NCI-H1930 (cell line): ENCODE data around the gene EQTN.
"Not testable (repeated sequence)": the region's sequence is repeated elsewhere in the genome, so short reads cannot be mapped to it uniquely, and the experiment has no call there.

Experiments
- DNase-seq, 2 experiments: peaks; one replicate each; lab custom pipeline; 2025; lab: John Stamatoyannopoulos, UW

The EQTN gene

DNA sequence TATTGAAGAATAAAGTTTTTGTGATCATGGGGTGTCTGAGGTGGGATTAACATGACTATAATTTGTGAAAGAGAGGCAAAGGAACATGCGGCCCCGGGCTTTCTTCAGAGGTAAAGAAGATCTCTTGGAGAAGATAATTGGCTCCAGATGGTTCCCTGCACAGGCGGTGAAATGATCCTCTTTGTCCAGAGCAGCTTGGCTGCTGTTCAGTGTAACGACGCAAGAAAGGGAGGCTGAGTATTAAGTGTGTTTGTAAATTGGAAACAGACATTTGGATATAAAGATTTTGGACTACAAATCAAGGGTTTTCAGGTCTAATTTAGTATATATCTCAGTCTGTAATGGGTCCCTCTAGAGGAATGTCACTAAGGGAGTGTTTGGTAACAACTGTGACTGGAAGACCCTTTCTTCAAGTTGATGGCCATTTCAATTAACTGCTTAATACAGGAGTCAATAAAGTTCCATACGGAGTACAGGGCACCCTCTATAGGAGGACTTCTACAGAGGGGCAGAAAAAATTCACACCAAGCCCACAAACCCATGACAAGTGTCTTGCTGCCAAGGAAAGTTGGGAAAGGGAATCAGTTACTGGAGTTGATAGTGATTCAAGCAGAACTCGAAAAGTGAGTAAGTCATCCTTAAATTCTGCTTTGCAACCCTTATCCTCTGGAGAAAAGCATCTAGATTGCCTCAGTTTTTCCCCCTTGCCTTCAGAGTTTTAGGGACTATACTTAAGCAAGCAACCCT lies 4.1 kb downstream of the EQTN start:
- no peak for DNase-seq

DNA sequence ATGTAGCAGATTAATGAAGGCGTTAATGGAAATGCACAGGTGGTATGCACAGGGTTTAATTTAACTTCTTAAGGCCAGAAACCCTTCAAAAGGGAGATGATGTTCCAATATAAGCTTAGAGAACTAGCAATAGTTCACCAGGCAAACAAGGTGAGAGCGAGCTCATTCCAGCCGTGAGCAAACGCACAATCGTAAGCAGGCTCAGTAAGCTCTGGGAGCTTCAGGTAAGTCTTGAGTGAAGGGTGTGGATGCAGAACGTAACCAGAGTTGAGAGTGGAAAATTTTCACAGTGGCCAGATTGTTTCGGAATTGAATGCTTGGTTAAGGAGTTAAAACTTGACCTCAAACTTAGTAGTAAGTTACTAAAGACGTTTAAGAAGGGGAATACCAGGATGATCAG lies 5.7 kb downstream of the EQTN start:
- no peak for DNase-seq

DNA sequence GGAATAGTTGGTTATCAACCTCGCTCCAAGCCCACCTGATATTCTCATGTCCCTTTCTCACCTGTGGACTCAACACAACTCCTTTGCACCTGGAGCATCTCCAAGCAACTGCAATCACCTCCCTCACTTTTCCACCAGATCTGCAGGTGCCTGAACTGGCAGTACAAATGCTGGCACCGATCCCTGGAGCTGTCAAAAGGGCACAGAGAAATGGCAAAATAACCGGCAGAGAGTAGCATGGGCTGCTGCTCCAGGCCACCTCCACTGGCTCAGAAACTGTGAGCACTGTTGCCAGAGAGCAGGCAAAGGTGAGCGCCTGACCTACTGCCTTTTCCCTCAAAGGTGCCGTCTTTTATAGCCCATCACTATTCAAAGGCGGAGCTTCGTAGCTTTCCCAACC lies 14.7 kb downstream of the EQTN start:
- DNase-seq, result no peak

DNA sequence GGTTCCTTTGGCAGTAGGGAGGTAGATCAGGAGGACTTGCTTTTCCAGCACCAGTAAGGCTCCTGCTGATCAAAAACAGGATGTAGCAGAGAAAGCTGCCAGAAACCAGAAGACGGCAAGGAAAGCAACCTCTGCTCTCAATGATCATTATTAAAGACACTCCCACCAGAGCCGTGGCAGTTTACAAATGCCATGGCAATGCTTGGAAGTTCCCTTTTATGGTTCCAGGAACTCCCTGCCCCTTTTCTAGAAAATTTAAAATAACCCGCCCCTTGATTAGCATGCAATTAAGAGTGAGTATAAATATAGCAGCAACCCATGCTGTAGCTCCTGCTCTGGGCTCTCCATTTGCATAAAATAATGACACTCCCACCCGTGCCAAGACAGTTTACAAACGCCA lies 16.1 kb downstream of the EQTN start:
- no peak for DNase-seq

DNA sequence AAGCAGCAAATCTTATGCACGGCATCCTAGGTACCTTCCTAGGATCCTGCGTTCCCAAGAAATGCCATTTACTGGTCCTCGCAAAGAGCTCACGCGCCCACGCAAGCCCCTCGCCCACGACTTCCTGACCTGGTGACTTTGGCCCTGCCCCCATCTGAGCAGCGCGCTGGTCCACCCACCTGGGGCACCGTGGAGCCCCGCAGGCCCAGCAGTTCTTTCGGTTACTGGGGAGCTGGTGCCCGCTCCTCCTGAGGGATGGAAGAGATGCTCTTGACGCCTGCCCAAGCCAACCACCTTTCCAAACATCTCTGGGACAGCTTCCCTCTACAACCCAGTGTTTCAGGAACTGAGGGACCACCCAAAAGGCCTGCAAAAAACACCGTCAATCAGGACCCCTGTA lies 16.7 kb downstream of the EQTN start:
- no peak for DNase-seq

DNA sequence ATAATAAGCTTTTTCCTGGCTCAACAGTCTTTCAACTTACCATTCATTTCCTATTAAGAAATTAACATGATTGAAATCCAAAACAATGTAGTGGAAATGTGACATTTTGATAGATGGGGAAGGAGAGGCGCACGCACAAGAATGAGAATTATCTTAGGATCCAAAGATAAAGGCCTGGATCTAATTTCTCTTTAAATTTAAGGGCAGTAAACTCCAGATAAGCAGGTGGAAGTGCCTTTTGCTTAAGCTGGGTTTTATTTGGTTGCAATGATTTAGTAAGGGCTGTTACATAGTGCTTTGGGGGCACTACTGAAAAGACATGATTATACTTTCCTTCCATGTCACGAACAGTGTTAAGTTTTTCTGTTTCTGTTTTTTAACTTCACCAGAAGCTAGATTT lies 17.3 kb downstream of the EQTN start:
- no peak for DNase-seq

DNA sequence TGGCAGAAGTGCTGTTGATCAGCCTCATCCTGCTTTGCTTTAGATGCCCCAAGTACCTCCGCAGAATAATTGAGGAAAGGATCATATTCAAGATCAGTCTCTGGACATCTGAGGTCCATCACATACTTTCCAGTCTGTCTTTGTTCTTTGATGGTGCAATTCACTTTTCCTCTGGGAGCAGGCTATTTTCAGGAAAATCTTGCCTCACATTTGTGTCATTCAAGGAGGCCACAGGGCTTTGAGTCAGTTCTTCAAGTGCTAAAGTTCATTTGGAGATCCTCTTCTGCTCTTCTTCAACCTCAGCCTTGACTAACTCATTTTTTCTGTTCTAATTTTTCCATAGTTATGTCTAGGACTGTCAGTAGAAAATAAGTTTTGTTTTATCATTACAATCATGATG lies 18.6 kb downstream of the EQTN start:
- no peak for DNase-seq

DNA sequence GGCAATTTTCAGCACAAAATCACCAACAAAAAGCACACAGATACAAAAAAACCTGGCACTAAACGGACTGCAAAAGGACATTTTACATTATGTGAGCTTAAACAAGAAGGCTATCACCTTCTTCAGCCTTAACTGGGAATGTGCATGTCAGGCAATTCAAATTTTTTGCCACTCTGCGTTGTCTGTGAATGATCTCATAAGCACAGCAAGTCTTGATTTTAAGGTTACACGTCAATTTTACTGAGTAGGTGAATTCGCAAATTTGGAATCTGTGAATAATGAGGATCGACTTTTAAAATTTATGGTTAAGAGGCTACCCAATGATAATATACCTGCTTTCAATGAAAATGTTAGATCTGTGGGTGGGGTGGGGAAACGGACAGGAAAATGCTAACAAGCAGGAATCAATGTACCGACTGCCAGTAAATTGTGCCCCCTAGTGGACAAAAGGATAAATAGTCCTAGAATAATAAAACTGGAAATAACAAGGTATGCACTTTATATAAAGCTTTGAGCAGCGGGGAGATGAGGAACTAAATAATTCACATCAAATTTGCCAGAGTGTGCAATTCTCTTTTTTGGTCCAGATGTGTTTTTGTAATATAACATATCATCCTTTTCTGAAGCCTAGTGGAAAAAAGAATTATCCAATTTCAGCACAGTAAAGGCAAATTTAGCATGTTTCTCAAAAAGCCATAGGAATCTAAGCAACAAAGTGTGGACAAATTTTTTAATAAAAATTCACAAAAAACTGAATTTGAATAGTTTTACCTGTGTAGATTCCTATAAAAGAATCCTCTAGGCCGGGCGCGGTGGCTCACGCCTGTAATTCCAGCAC lies 20.5 kb downstream of the EQTN start:
- peak; percentile 9 to 62 for DNase-seq

DNA sequence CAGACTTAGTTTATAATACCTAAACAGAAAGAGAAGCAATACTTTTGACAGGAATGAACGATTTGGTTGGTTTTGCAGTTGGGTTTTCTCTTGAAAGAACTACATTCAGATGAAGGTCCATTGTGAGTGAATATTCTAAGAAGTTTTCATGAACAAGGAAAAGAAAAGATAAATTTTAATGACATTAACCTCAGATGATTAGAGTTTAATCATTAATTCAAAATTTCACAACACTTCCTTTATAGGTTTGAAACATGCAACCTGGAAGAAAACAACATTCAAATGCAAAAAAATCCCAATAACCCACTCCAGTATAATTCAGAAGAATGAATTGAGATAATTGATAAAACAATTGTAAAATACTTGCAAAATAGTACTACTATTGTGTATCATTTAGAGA lies 23.8 kb downstream of the EQTN start:
- no peak for DNase-seq

DNA sequence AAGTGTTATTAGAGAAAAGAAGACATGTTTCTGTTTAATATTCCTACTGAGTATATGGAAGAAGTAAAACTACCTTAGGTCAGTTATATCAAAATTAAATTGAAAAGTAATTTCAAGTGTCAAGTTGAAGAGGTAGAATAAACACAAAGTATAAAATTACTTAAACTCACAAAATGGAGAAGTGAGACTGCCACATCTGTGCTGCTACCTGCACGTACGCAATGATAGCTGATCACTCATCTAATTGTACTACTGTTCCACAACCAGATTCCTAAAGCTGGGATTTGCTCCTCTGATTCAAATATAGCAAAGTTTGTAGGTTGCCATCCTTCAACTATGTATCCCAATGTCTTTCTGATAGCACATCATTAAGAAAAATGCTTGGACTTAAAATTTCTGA lies 24.8 kb downstream of the EQTN start:
- DNase-seq, result no peak

DNA sequence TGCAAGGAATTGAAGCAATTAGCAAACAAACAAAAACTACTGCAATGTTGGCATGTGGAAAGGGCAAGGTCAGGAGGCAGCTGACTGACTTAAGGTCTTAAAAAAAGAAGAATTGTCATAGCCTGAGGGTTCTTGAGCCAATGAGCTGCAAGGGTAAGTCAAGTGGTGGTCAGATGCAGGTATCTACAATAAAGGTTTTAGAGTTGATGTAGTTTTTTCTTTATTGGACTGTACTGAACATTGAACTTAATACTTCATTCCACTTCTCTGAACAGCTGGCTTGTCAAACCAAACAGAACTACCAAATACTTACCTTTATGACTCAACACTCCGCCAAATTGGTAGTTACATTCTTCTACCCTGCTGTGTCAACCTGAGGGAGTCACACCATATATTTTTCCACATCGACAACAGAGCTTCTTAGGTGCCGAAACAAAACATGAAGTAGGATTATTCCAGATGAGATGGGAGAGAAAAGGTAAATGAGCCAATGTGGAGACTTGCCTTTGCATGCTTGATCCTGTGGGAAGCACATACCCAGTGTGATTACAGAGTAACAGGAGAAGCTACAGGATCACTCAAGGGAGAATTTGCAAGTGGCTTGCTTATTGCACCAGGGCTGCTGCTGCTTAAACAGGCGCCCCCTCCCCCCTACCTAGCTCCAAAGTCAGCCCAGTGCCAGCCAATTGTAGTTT lies 35.3 kb downstream of the EQTN start:
- DNase-seq, result no peak

DNA sequence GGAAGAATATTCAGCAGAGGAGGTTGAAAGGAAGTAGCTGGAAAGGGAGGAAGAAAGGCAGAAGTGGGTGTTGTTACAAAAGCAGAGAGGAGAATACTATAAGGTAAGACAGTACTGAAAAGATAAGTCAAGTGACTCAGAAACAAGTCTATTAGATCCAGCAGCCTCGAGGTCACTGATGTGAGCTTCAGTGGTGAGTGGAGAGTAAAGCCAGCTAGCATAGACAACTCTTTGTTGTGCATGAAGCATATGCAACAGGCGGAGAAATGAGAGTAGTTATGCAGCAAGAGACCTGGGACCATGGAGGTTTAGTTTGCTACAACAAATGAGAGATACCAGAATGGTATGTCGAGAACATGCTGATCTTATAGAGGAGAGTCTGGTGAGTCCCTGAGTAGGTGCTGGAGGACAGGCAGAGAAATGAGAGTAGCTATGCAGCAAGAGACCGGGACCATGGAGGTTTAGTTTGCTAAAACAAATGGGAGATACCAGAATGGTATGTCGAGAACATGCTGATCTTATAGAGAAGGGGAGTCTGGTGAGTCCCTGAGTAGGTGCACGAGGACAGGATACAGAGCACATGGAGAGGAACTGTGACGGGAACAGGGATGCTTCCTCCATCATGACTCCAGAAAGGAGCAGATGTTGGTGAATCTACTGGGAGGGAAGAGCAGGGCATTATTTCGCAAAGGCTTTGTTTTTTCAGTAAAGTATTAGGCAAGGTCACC lies 36.0 kb downstream of the EQTN start:
- DNase-seq, result no peak

DNA sequence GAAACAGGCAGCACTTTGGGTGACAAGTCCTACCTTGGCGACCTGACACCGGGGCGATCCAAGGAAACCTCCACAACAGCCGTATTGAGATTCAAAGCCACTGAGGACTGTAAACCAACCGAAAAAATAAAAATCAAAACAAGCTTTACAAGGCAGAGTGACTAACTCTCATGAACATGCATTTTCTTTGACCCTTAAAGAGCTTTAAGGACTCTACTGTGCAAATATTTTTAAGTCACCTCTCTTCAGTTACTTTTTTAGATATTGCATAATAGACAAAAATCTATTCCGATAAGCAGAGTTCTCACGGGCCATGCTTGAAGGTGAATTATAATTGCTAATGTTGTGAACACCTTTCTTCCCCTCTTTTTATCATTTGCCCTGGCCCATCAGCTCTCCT lies 38.3 kb downstream of the EQTN start:
- no peak for DNase-seq

DNA sequence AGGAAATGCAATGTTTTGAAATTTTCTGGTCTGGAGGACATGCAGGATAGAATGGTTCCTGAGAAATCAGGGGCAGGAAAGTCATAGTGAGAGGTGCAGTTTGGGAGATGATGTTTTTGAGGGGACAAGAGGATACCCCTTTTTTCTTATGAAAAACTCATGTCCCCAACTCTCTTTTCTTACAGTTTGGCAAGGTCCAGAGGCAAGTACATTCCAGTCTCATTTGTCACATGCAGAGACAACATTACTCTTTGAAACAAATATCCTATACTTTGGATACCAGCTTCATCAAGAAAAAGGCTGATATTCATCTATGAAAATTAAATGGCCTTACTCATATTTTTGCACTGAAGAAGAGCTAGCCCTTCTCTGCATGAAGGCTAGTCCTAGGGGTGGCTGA lies 48.2 kb downstream of the EQTN start:
- DNase-seq, result no peak

DNA sequence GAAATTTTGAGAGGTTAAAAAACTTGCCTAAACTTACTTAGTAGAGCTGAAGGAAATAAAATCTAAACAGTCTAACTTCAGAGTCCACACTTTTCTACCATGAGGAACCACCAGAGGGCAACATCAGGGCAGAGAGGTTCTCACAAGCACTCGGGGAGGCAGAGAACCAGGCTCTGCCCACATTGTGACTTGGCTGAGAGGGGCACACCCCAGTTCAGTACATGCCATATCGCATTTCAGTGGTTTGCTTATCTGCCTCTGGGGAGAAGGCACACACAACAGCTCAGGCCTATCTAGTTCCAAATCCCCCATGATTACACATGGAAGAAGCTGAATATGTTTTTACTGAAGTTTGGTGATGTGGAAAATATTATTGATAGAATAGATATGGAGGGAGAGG lies 49.2 kb downstream of the EQTN start:
- DNase-seq, result no peak

DNA sequence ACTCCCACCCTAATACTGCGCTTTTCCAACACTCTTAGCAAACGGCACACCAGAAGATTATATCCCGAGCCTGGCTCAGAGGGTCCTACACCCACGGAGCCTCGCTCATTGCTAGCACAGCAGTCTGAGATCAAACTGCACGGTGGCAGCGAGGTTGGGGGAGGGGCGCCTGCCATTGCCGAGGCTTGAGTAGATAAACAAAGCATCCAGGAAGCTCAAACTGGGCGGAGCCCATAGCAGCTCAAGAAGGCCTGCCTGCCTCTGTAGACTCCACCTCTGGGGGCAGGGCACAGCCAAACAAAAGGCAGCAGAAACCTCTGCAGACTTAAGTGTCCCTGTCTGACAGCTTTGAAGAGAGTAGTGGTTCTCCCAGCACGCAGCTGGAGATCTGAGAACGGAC lies 57.3 kb downstream of the EQTN start:
- not testable (repeated sequence) for DNase-seq
